Omental fat pad (tissue), 4 donors: ENCODE results near the gene ALKBH4. TPM values are rescaled to one million over a fixed set of nuclear protein-coding genes. Genes with fewer than 3 reads are reported as not detected.
"Not testable (repeated sequence)": the region's sequence is repeated elsewhere in the genome, so short reads cannot be mapped to it uniquely, and the experiment has no call there.

Experiments
- ATAC-seq: fragments of 150-250 bp; one replicate; pipeline ENCODE4 v1.9.1; 2016; ENCODE audit warnings: mild to moderate bottlenecking, moderate library complexity; ENCODE audit not compliant: low FRiP score
- DNase-seq: peaks from one replicate; pipeline ENCODE4 v3.0.0-alpha.2; 2019; ENCODE audit warnings: low spot score
- CTCF ChIP-seq, 3 donors: fragments of 450-650 bp; IDR thresholded peaks; one replicate each; pipeline ENCODE4 v1.5.1; 2016 to 2017; ENCODE audit warnings: antibody characterized with exemption in 3 of 3, mild to moderate bottlenecking in 3 of 3, moderate library complexity in 2 of 3
- total RNA-seq, 4 donors: library from RNA; depleted of rRNA; stranded (reverse); fragments of >200 nt; gene quantifications; one replicate each; pipeline ENCODE4 v1.1.0, GENCODE V29; 2016

ALKBH4 gene
- total RNA-seq = 10 to 100 TPM in 2 of 4 donors, 1 to 10 TPM in 2; 7.9 to 12.6 (median 9.7) TPM

- no peak for TF ChIP-seq CTCF (IDR thresholded peaks at IDR 0.05)
- DNase-seq (peak; percentile 79), ATAC-seq (peak; percentile 88)
These were observed at the start of gene ALKBH4, which contains the start of gene LRWD1 for GRCh38 chr7:102464577-102465280. Gene ALKBH4 (minus strand): TSS chr7:102464863. CDS start chr7:102464836, 27 bp downstream. Gene LRWD1 (plus strand): TSS chr7:102464984. CDS start chr7:102465081, 97 bp downstream.

GRCh38 chr7:102512642-102513221, 48.1 kb upstream of the ALKBH4 start:
- peak; percentile 12 for ATAC-seq
- DNase-seq = peak; percentile 17

- ATAC-seq = peak; percentile 71
- not testable (repeated sequence) for DNase-seq
These were observed 47.3 kb upstream of the ALKBH4 start for GRCh38 chr7:102511860-102512522.

- ATAC-seq, DNase-seq: not testable (repeated sequence)
These were observed 45.9 kb upstream of the ALKBH4 start for GRCh38 chr7:102510575-102510974.

- DNase-seq = peak; percentile 20
- ATAC-seq = not testable (repeated sequence)
These were observed 42.9 kb upstream of the ALKBH4 start for GRCh38 chr7:102507410-102508088.

- not testable (repeated sequence) for DNase-seq
- ATAC-seq = peak; percentile 61
These were observed 40.9 kb upstream of the ALKBH4 start for GRCh38 chr7:102505298-102506185.

GRCh38 chr7:102503141-102503540, 38.5 kb upstream of the ALKBH4 start:
- DNase-seq, ATAC-seq: not testable (repeated sequence)

GRCh38 chr7:102498321-102498720, 33.7 kb upstream of the ALKBH4 start:
- not testable (repeated sequence) for DNase-seq, ATAC-seq

- not testable (repeated sequence) for ATAC-seq, DNase-seq
These were observed 32.6 kb upstream of the ALKBH4 start for GRCh38 chr7:102497308-102497707.

GRCh38 chr7:102496861-102497260, 32.2 kb upstream of the ALKBH4 start:
- not testable (repeated sequence) for ATAC-seq, DNase-seq

GRCh38 chr7:102494473-102495149, 29.9 kb upstream of the ALKBH4 start:
- not testable (repeated sequence) for ATAC-seq, DNase-seq

- DNase-seq = peak; percentile 22
- not testable (repeated sequence) for ATAC-seq
These were observed 29.4 kb upstream of the ALKBH4 start for GRCh38 chr7:102494026-102494425.

GRCh38 chr7:102493220-102493935, 28.7 kb upstream of the ALKBH4 start:
- peak; percentile 89 for ATAC-seq
- DNase-seq = not testable (repeated sequence)

- ATAC-seq = peak; percentile 31
- DNase-seq = peak; percentile 23
These were observed 25.9 kb upstream of the ALKBH4 start for GRCh38 chr7:102490529-102491075.

- peak; percentile 19 for ATAC-seq
- DNase-seq = not testable (repeated sequence)
These were observed 19.7 kb upstream of the ALKBH4 start for GRCh38 chr7:102484317-102484716.

- ATAC-seq, DNase-seq: not testable (repeated sequence)
These were observed 17.3 kb upstream of the ALKBH4 start for GRCh38 chr7:102481962-102482361.
